HCT116 (cell line): ENCODE data around the gene BTBD9. TPM values are rescaled to one million over a fixed set of nuclear protein-coding genes. Genes with fewer than 3 reads are reported as not detected.

Experiments used
- ATAC-seq: fragments of 200-7000 bp; cut with Tn5 transposase; 2 replicates; pipeline ENCODE4 v1.9.1; 2020; ENCODE audit warnings: mild to moderate bottlenecking, moderate library complexity
- BruUV-seq: library from RNA; stranded (reverse); fragments of 400-500 nt; replicated peaks from 2 replicates; lab custom pipeline; 2021; lab: Mats Ljungman, UMichigan
- CTCF ChIA-PET: fragments of 300-600 bp; sonication (Branson Sonifier 250); formaldehyde crosslinking; loops from one replicate; lab custom pipeline; 2021; ENCODE audit warnings: antibody characterized with exemption; lab: Charles Lee
- POLR2A ChIA-PET: fragments of 300-600, 350-600 bp; sonication (Branson Sonifier 250); formaldehyde crosslinking; loops from one replicate; lab custom pipeline; 2021; ENCODE audit warnings: antibody characterized with exemption; lab: Charles Lee
- RAD21 ChIA-PET, 2 experiments: fragments of 300-600 bp; sonication (Branson Sonifier 250); formaldehyde crosslinking; loops; one replicate each; lab custom pipeline; 2023; ENCODE audit warnings: low total read pairs in 2 of 2; ENCODE audit not compliant: uncharacterized antibody in 2 of 2, unreplicated experiment in 2 of 2, low non-redundant PET in 1 of 2; lab: Charles Lee
- DNase-seq: peaks from one replicate; pipeline ENCODE4 v3.0.0-alpha.2; 2010; ENCODE audit warnings: low read depth, low spot score
- H2AFZ ChIP-seq: fragments of 200-600 bp; shearing (Covaris generic), sonication (generic); 2 replicates; pipeline ENCODE4 v1.6.1; 2017; ENCODE audit warnings: low read depth, mixed run types, mixed read lengths, antibody characterized with exemption, low read length; ENCODE audit not compliant: poor library complexity, severe bottlenecking
- H3K27ac ChIP-seq: 2 replicates; pipeline ENCODE4 v1.5.1; 2012; ENCODE audit warnings: low read depth, low read length
- H3K27me3 ChIP-seq: fragments of 200-600 bp; sonication (generic); 2 replicates; pipeline ENCODE4 v1.6.1; 2016; ENCODE audit warnings: mixed run types, low read length, mixed read lengths; ENCODE audit not compliant: insufficient read depth
- H3K36me3 ChIP-seq, 2 experiments: fragments of 200-500 bp in 1 of 2; fragments of 200-600 bp in 1 of 2; sonication (Bioruptor generic) in 1 of 2; sonication (generic) in 1 of 2; 2 replicates each; pipeline versions ENCODE4 v1.5.1 to v1.6.1; 2014 to 2016; ENCODE audit warnings: low read length in 2 of 2, inconsistent platforms in 1 of 2, mixed read lengths in 1 of 2, mixed run types in 1 of 2; ENCODE audit not compliant: insufficient read depth in 2 of 2, control insufficient read depth in 1 of 2
- H3K4me1 ChIP-seq, 2 experiments: fragments of 200-600 bp in 1 of 2; sonication (generic) in 1 of 2; 2 replicates each; pipeline versions ENCODE4 v1.5.1 to v1.6.1; 2012 to 2017; ENCODE audit warnings: low read length in 2 of 2, inconsistent platforms in 1 of 2, mild to moderate bottlenecking in 1 of 2, mixed read lengths in 1 of 2, mixed run types in 1 of 2, moderate library complexity in 1 of 2; ENCODE audit not compliant: insufficient read depth in 2 of 2, control insufficient read depth in 1 of 2
- H3K4me2 ChIP-seq: fragments of 200-600 bp; sonication (generic); 2 replicates; pipeline ENCODE4 v1.6.1; 2017; ENCODE audit warnings: mixed run types, low read length, mixed read lengths
- H3K4me3 ChIP-seq, 2 experiments: fragments of 200-600 bp in 1 of 2; sonication (generic) in 1 of 2; replicated peaks in 1 of 2; 2 replicates each; pipeline ENCODE4 v1.5.1; 2011 to 2016; ENCODE audit warnings: low read length in 2 of 2, control low read depth in 1 of 2, low read depth in 1 of 2, mild to moderate bottlenecking in 1 of 2, mixed read lengths in 1 of 2, mixed run types in 1 of 2
- H3K79me2 ChIP-seq: fragments of 200-600 bp; sonication (generic); 2 replicates; pipeline ENCODE4 v1.6.1; 2017; ENCODE audit warnings: mild to moderate bottlenecking, mixed run types, low read length, moderate library complexity, mixed read lengths; ENCODE audit not compliant: insufficient read depth
- H3K9ac ChIP-seq: fragments of 200-600 bp; sonication (generic); 2 replicates; pipeline ENCODE4 v1.6.1; 2016; ENCODE audit warnings: low read length, mixed read lengths
- H3K9me2 ChIP-seq: fragments of 200-600 bp; sonication (generic), shearing (Covaris generic); 2 replicates; pipeline ENCODE4 v1.6.1; 2017; ENCODE audit warnings: mixed run types, mild to moderate bottlenecking, moderate library complexity; ENCODE audit not compliant: insufficient read depth
- H3K9me3 ChIP-seq, 2 experiments: fragments of 200-500 bp in 1 of 2; fragments of 200-600 bp in 1 of 2; sonication (Bioruptor generic) in 1 of 2; sonication (generic) in 1 of 2; 2 replicates each; pipeline ENCODE4 v1.6.1; 2014 to 2017; ENCODE audit warnings: low read length in 2 of 2, mixed read lengths in 2 of 2, inconsistent platforms in 1 of 2, low read depth in 1 of 2, mild to moderate bottlenecking in 1 of 2, mixed run types in 1 of 2, moderate library complexity in 1 of 2; ENCODE audit not compliant: control insufficient read depth in 1 of 2, insufficient read depth in 1 of 2
- H4K20me1 ChIP-seq: fragments of 200-600 bp; sonication (generic), shearing (Covaris generic); 2 replicates; pipeline ENCODE4 v1.6.1; 2017; ENCODE audit warnings: mixed run types, mild to moderate bottlenecking, moderate library complexity; ENCODE audit not compliant: insufficient read depth
- ATF3 ChIP-seq: IDR thresholded peaks from 2 replicates; pipeline ENCODE4 v1.6.1; 2012
- CBX3 ChIP-seq: IDR thresholded peaks from 2 replicates; pipeline ENCODE4 v1.6.1; 2012; ENCODE audit warnings: low read depth
- CEBPB ChIP-seq: IDR thresholded peaks from 2 replicates; pipeline ENCODE4 v1.6.1; 2012; ENCODE audit warnings: low read depth
- EGR1 ChIP-seq: IDR thresholded peaks from 2 replicates; pipeline ENCODE4 v1.6.1; 2012; ENCODE audit warnings: low read depth
- ELF1 ChIP-seq: IDR thresholded peaks from 2 replicates; pipeline ENCODE4 v1.6.1; 2012; ENCODE audit warnings: low read depth, borderline replicate concordance
- EZH2 ChIP-seq: fragments of 200-600 bp; sonication (generic); IDR thresholded peaks from 2 replicates; pipeline ENCODE4 v1.6.1; 2017; ENCODE audit warnings: antibody characterized with exemption, mixed run types
- JUND ChIP-seq: IDR thresholded peaks from 2 replicates; pipeline ENCODE4 v1.6.1; 2012
- MAX ChIP-seq: IDR thresholded peaks from 2 replicates; pipeline ENCODE4 v1.6.1; 2012
- POLR2A ChIP-seq: IDR thresholded peaks from 2 replicates; pipeline ENCODE4 v1.7.0; 2011; ENCODE audit warnings: borderline replicate concordance; ENCODE audit not compliant: insufficient read depth, insufficient read length; ENCODE audit errors: extremely low read depth
- RAD21 ChIP-seq: IDR thresholded peaks from 2 replicates; pipeline ENCODE4 v1.6.1; 2012; ENCODE audit warnings: low read depth, mild to moderate bottlenecking
- REST ChIP-seq: IDR thresholded peaks from 2 replicates; pipeline ENCODE4 v1.6.1; 2012; ENCODE audit warnings: low read depth
- SIN3A ChIP-seq: IDR thresholded peaks from 2 replicates; pipeline ENCODE4 v1.6.1; 2012; ENCODE audit warnings: low read depth
- SP1 ChIP-seq: IDR thresholded peaks from 2 replicates; pipeline ENCODE4 v1.6.1; 2012; ENCODE audit warnings: low read depth
- SRF ChIP-seq: IDR thresholded peaks from 2 replicates; pipeline ENCODE4 v1.6.1; 2012; ENCODE audit warnings: low read depth
- TCF7L2 ChIP-seq: IDR thresholded peaks from 2 replicates; pipeline ENCODE4 v1.7.0; 2011; ENCODE audit warnings: borderline replicate concordance, inconsistent platforms; ENCODE audit not compliant: insufficient read depth, insufficient read length; ENCODE audit errors: extremely low read depth
- YY1 ChIP-seq: IDR thresholded peaks from 2 replicates; pipeline ENCODE4 v1.6.1; 2011; ENCODE audit warnings: low read length, low read depth, moderate library complexity, mild to moderate bottlenecking; ENCODE audit not compliant: insufficient replicate concordance; ENCODE audit errors: extremely low read depth
- ZFX ChIP-seq: fragments of 450-650 bp; IDR thresholded peaks from 2 replicates; pipeline ENCODE4 v1.6.1; 2017
- intact Hi-C: fragments of 100-400 bp; cut with micrococcal nuclease; formaldehyde crosslinking; loops from 2 replicates; pipeline ENCODE4 v1.10.0; 2022
- total RNA-seq: library from RNA; stranded (reverse); gene quantifications from one replicate; pipeline ENCODE4 v1.2.1, GENCODE V29; 2021; ENCODE audit not compliant: unreplicated experiment

Gene BTBD9
- total RNA-seq, 1 experiment from 2014 or later = 10.9 TPM

GRCh38 chr6:38213251-38213658, 426.5 kb downstream of the BTBD9 start:
- Histone ChIP-seq H3K27ac (no peak overlapping the region), H3K4me2 (no peak overlapping the region), H3K79me2 (no peaks in the 10 kb centered on the region), H3K9me2 (no peaks in the 10 kb centered on the region), H4K20me1 (no peaks in the 10 kb centered on the region), H2AFZ (no peak overlapping the region), H3K4me3 (no peak overlapping the region), H3K9ac (no peak overlapping the region), H3K27me3 (no peaks in the 10 kb centered on the region), H3K9me3 (no peaks in the 10 kb centered on the region), H3K4me1 (no peaks in the 10 kb centered on the region), H3K36me3 (no peaks in the 10 kb centered on the region)
- intact Hi-C loops = no loop called here
- CTCF ChIA-PET = no interaction called here
- ATAC-seq = no peak
- BruUV-seq = no TSS peak
- DNase-seq = no peak
- POLR2A ChIA-PET = no interaction called here
- RAD21 ChIA-PET = no interaction called here
- TF ChIP-seq ELF1 (no peak), EZH2 (no peak), MAX (no peak), EGR1 (no peak), ATF3 (no peak), TCF7L2 (no peak), CBX3 (no peak), CEBPB (no peak)

- Histone ChIP-seq H4K20me1 (no peaks in the 10 kb centered on the region), H2AFZ (no peak overlapping the region), H3K4me2 (no peak overlapping the region), H3K79me2 (no peaks in the 10 kb centered on the region), H3K9ac (no peak overlapping the region), H3K4me3 (no peak overlapping the region), H3K36me3 (no peaks in the 10 kb centered on the region), H3K9me2 (no peaks in the 10 kb centered on the region), H3K27ac (no peak overlapping the region), H3K9me3 (no peaks in the 10 kb centered on the region), H3K4me1 (no peaks in the 10 kb centered on the region), H3K27me3 (no peaks in the 10 kb centered on the region)
- DNase-seq (no peak), ATAC-seq (no peak)
- no TSS peak for BruUV-seq
- ChIA-PET RAD21 (no interaction called here), POLR2A (no interaction called here), CTCF (no interaction called here)
- intact Hi-C loops = no loop called here
- TF ChIP-seq SRF (no peak), ZFX (no peak), POLR2A (no peak), JUND (no peak), SP1 (no peak), ATF3 (no peak), REST (no peak), SIN3A (no peak), RAD21 (no peak), YY1 (no peak), CBX3 (no peak)
These were observed 427.1 kb downstream of the BTBD9 start for GRCh38 chr6:38212579-38212978.
